ENCODE data around the gene PTPRM.

The PTPRM gene

GRCh38 chr18:8194431-8194830, 627.3 kb downstream of the PTPRM start:
- no peak for DNase-seq

- no peak for DNase-seq
Observed at GRCh38 chr18:8196238-8196637, 629.1 kb downstream of the PTPRM start.

GRCh38 chr18:8197499-8197898, 630.4 kb downstream of the PTPRM start:
- DNase-seq: no peak

- DNase-seq: no peak
Observed at GRCh38 chr18:8207996-8208395, 640.9 kb downstream of the PTPRM start.

GRCh38 chr18:8208716-8209115, 641.6 kb downstream of the PTPRM start:
- DNase-seq: no peak

- peak; percentile 95 for DNase-seq
Observed at GRCh38 chr18:8212896-8213780, 646.0 kb downstream of the PTPRM start.

- no peak for DNase-seq
Observed at GRCh38 chr18:8215741-8216140, 648.6 kb downstream of the PTPRM start.

- peak; percentile 40 for DNase-seq
Observed at GRCh38 chr18:8217051-8217564, 650.0 kb downstream of the PTPRM start.

- DNase-seq: no peak
Observed at GRCh38 chr18:8218197-8218596, 651.1 kb downstream of the PTPRM start.

- DNase-seq: no peak
Observed at GRCh38 chr18:8221452-8221851, 654.3 kb downstream of the PTPRM start.

GRCh38 chr18:8224576-8224975, 657.5 kb downstream of the PTPRM start:
- no peak for DNase-seq

GRCh38 chr18:8229040-8229439, 661.9 kb downstream of the PTPRM start:
- DNase-seq: no peak

- DNase-seq: no peak
Observed at GRCh38 chr18:8229787-8230186, 662.7 kb downstream of the PTPRM start.

GRCh38 chr18:8231316-8231715, 664.2 kb downstream of the PTPRM start:
- DNase-seq: no peak

GRCh38 chr18:8232791-8233190, 665.7 kb downstream of the PTPRM start:
- DNase-seq: no peak

GRCh38 chr18:8235894-8236293, 668.8 kb downstream of the PTPRM start:
- DNase-seq: no peak

- DNase-seq: no peak
Observed at GRCh38 chr18:8238507-8238906, 671.4 kb downstream of the PTPRM start.

GRCh38 chr18:8241731-8242130, 674.6 kb downstream of the PTPRM start:
- no peak for DNase-seq

- DNase-seq: no peak
Observed at GRCh38 chr18:8242151-8242696, 675.1 kb downstream of the PTPRM start.

- DNase-seq: no peak
Observed at GRCh38 chr18:8247700-8248099, 680.6 kb downstream of the PTPRM start.

- DNase-seq: no peak
Observed at GRCh38 chr18:8248576-8248975, 681.5 kb downstream of the PTPRM start.

- peak; percentile 38 for DNase-seq
Observed at GRCh38 chr18:8249811-8250210, 682.7 kb downstream of the PTPRM start.

- DNase-seq: no peak
Observed at GRCh38 chr18:8252371-8252770, 685.3 kb downstream of the PTPRM start.

- no peak for DNase-seq
Observed at GRCh38 chr18:8253944-8254343, 686.8 kb downstream of the PTPRM start.
